ENCODE measurements around the gene HP1BP3.
A peak's percentile ranks its signal among the peaks of the same experiment; 100 is the strongest.

The HP1BP3 gene

GRCh38 chr1:20763417-20763816, 23.7 kb downstream of the HP1BP3 start:
- DNase-seq = no peak

GRCh38 chr1:20760322-20760721, 26.8 kb downstream of the HP1BP3 start:
- no peak for DNase-seq

GRCh38 chr1:20753589-20753988, 33.5 kb downstream of the HP1BP3 start:
- no peak for DNase-seq

GRCh38 chr1:20751462-20751990, 35.6 kb downstream of the HP1BP3 start:
- DNase-seq = no peak

- DNase-seq = no peak
These were observed 44.4 kb downstream of the HP1BP3 start for GRCh38 chr1:20742671-20743070.

- no peak for DNase-seq
These were observed 46.3 kb downstream of the HP1BP3 start for GRCh38 chr1:20740781-20741180.

GRCh38 chr1:20739225-20739624, 47.9 kb downstream of the HP1BP3 start:
- DNase-seq = no peak

- DNase-seq = peak; percentile 25
These were observed 51.5 kb downstream of the HP1BP3 start for GRCh38 chr1:20735581-20736111.

GRCh38 chr1:20733360-20733975, 53.6 kb downstream of the HP1BP3 start:
- DNase-seq = no peak

GRCh38 chr1:20732588-20733359, 54.3 kb downstream of the HP1BP3 start, which contains the start of gene SH2D5:
TSS of gene SH2D5 (minus strand) at chr1:20732703. CDS start at chr1:20728044, 4,659 bp downstream.
- DNase-seq = peak; percentile 55

- DNase-seq = peak; percentile 79
These were observed 55.0 kb downstream of the HP1BP3 start for GRCh38 chr1:20732071-20732587.

- DNase-seq = no peak
These were observed 55.8 kb downstream of the HP1BP3 start for GRCh38 chr1:20731057-20731991.

- DNase-seq = no peak
These were observed 56.4 kb downstream of the HP1BP3 start for GRCh38 chr1:20730690-20731056.

GRCh38 chr1:20729990-20730689, 57.0 kb downstream of the HP1BP3 start:
- no peak for DNase-seq

- no peak for DNase-seq
These were observed 57.8 kb downstream of the HP1BP3 start for GRCh38 chr1:20729155-20729931.

- DNase-seq = no peak
These were observed 58.5 kb downstream of the HP1BP3 start for GRCh38 chr1:20728371-20729154.

- DNase-seq = no peak
These were observed 59.3 kb downstream of the HP1BP3 start for GRCh38 chr1:20727746-20728316.

- no peak for DNase-seq
These were observed 60.0 kb downstream of the HP1BP3 start for GRCh38 chr1:20726932-20727745.

All from NCI-H510A (cell line).